Tibial nerve (tissue), 4 donors: ENCODE results near the gene CEP43. TPM values are rescaled to one million over a fixed set of nuclear protein-coding genes. Genes with fewer than 3 reads are reported as not detected.

Experiments
- DNase-seq, 2 donors: peaks; one replicate each; pipeline ENCODE4 v3.0.0-alpha.2; 2019; ENCODE audit warnings: low spot score in 2 of 2
- H3K27ac ChIP-seq, 4 donors: fragments of 200-600 bp; sonication (generic) in 3 of 4; one replicate each; pipeline ENCODE4 v1.5.1; 2017 to 2019; ENCODE audit warnings: mild to moderate bottlenecking in 1 of 4
- H3K27me3 ChIP-seq, 2 donors: fragments of 200-600 bp; sonication (generic) in 1 of 2; one replicate each; pipeline versions ENCODE4 v1.5.1 to v1.6.0; 2017 to 2019
- H3K36me3 ChIP-seq, 3 donors: fragments of 200-600 bp; sonication (generic); one replicate each; pipeline ENCODE4 v1.5.1; 2018 to 2019
- H3K4me1 ChIP-seq, 4 donors: fragments of 200-600 bp; sonication (generic) in 3 of 4; one replicate each; pipeline ENCODE4 v1.5.1; 2017 to 2019
- H3K4me3 ChIP-seq, 4 donors: fragments of 200-600 bp; sonication (generic) in 3 of 4; one replicate each; pipeline ENCODE4 v1.5.1; 2017 to 2019; ENCODE audit warnings: mild to moderate bottlenecking in 1 of 4, moderate library complexity in 1 of 4
- H3K9me3 ChIP-seq, 4 donors: fragments of 200-600 bp; sonication (generic) in 3 of 4; one replicate each; pipeline ENCODE4 v1.5.1; 2017 to 2019
- EP300 ChIP-seq, 2 donors: sonication (generic); formaldehyde crosslinking; IDR thresholded peaks; one replicate each; pipeline ENCODE4 v1.6.1; 2017; ENCODE audit warnings: antibody characterized with exemption in 2 of 2, mild to moderate bottlenecking in 1 of 2
- POLR2A ChIP-seq, 2 donors: fragments of 450-650 bp; IDR thresholded peaks; one replicate each; pipeline ENCODE4 v1.6.1; 2017; ENCODE audit warnings: antibody characterized with exemption in 2 of 2, mild to moderate bottlenecking in 2 of 2, moderate library complexity in 2 of 2
- WGBS, 2 donors: methylation state at CpG; one replicate each; pipeline ENCODE4 v1.1.5; 2018; 5-methylcytosine and 5-hydroxymethylcytosine counted together
- total RNA-seq, 4 donors: library from RNA; depleted of rRNA; stranded (reverse); fragments of >200 nt; gene quantifications; one replicate each; pipeline ENCODE4 v1.1.0, GENCODE V29; 2016
- TF ChIP-seq, protein P1 (sequence below), 5 experiments: fragments of 200-600 bp in 3 of 5; fragments of 450-650 bp in 2 of 5; sonication (generic) in 3 of 5; IDR thresholded peaks; one replicate each; pipeline ENCODE4 v1.5.1; 2016 to 2019; ENCODE audit warnings: antibody characterized with exemption in 5 of 5, mild to moderate bottlenecking in 3 of 5, moderate library complexity in 2 of 5

CEP43 gene
- total RNA-seq, 4 donors from 2014 or later: 14.0 to 23.7 (median 23.2) TPM

DNA sequence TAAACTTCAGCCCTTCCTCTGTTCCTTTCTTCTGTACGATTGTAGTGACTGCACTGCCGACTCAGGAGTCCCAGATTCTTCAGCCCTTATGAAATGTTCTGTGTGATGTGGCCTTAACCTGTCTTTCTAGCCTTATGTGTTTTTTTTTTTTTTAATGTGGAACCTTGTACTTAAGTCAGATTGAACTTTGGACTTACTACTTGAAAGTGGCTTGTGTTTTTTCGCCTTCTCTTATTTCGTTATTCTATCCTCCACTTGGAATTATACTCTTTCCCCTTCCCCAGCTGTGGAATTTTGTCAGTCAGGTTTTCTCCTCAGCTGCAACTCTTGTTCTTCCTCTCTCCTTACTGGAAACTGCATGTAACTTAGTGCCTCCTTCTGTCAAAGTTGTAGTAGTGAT is 8.8 kb downstream of the CEP43 start:
- WGBS, 2 donors: 93 to 96% methylated on average over 4 of the region's 4 CpGs
- no peak for DNase-seq
- Histone ChIP-seq H3K27ac (no peak overlapping the region), H3K27me3 (no peaks in the 10 kb centered on the region), H3K4me3 (no peak overlapping the region), H3K9me3 (no peaks in the 10 kb centered on the region), H3K36me3 (peaks cover 0 to 60% (median 0%) of the 10 kb centered on the region in 3 donors), H3K4me1 (peaks cover 0 to 9% (median 0%) of the 10 kb centered on the region in 4 donors)
- TF ChIP-seq, protein P1, sequence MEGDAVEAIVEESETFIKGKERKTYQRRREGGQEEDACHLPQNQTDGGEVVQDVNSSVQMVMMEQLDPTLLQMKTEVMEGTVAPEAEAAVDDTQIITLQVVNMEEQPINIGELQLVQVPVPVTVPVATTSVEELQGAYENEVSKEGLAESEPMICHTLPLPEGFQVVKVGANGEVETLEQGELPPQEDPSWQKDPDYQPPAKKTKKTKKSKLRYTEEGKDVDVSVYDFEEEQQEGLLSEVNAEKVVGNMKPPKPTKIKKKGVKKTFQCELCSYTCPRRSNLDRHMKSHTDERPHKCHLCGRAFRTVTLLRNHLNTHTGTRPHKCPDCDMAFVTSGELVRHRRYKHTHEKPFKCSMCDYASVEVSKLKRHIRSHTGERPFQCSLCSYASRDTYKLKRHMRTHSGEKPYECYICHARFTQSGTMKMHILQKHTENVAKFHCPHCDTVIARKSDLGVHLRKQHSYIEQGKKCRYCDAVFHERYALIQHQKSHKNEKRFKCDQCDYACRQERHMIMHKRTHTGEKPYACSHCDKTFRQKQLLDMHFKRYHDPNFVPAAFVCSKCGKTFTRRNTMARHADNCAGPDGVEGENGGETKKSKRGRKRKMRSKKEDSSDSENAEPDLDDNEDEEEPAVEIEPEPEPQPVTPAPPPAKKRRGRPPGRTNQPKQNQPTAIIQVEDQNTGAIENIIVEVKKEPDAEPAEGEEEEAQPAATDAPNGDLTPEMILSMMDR (IDR thresholded peaks at IDR 0.05): no peak
- TF ChIP-seq POLR2A (IDR thresholded peaks at IDR 0.05) (no peak), EP300 (IDR thresholded peaks at IDR 0.05) (no peak)

DNA sequence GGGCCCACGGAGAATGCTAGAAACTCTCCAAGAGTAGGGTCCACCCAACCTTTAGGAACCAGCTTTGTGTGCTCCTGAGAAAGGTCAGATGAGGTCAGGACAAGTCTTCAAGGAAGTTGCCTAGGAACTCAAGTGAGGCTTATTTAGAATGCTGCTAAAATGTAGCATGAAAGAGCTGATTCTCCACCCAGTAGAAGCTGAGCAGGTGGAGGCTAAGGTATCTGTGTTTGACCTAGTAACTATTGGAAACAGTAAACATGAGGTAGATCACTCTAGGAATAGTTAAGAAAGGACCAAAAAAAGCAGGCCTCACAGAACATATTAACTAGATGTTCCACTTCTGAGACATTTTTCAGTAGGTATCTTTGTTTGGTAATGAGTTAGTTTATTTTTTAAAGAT is 13.9 kb downstream of the CEP43 start:
- Histone ChIP-seq H3K4me1 (no peaks in the 10 kb centered on the region), H3K4me3 (no peak overlapping the region), H3K27me3 (no peaks in the 10 kb centered on the region), H3K36me3 (peaks cover 0 to 71% (median 0%) of the 10 kb centered on the region in 3 donors), H3K9me3 (no peaks in the 10 kb centered on the region), H3K27ac (no peak overlapping the region)
- 59 to 95% methylated on average over 1 of the region's 1 CpG for WGBS, 2 donors
- DNase-seq: no peak
- TF ChIP-seq, protein P1 (IDR thresholded peaks at IDR 0.05): no peak
- TF ChIP-seq EP300 (IDR thresholded peaks at IDR 0.05): no peak
- no peak for TF ChIP-seq POLR2A (IDR thresholded peaks at IDR 0.05)

DNA sequence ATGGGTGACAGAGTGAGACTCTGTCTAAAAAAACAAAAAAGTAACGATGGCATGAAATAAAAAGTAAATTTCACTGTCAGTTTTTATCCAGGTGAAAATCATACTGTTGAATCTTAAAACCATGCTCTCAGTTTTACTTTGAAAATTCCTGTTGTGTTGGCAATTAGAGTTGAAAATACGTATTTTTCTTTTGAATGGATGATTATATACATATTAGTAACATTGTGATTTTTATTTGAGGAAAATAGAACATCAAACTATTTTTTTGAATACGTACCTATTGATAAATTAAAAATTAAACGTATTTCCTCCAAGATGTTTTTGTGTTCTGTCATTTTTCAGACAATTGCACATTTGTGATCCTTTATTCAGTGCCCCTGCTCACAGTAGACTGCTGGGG is 14.7 kb downstream of the CEP43 start:
- Histone ChIP-seq H3K9me3 (no peaks in the 10 kb centered on the region), H3K4me3 (no peak overlapping the region), H3K4me1 (no peaks in the 10 kb centered on the region), H3K27ac (no peak overlapping the region), H3K36me3 (peaks cover 0 to 68% (median 0%) of the 10 kb centered on the region in 3 donors), H3K27me3 (no peaks in the 10 kb centered on the region)
- 89 to 94% methylated on average over 4 of the region's 4 CpGs for WGBS, 2 donors
- TF ChIP-seq, protein P1 (IDR thresholded peaks at IDR 0.05): no peak
- no peak for TF ChIP-seq EP300 (IDR thresholded peaks at IDR 0.05)
- TF ChIP-seq POLR2A (IDR thresholded peaks at IDR 0.05): no peak
- DNase-seq: no peak

DNA sequence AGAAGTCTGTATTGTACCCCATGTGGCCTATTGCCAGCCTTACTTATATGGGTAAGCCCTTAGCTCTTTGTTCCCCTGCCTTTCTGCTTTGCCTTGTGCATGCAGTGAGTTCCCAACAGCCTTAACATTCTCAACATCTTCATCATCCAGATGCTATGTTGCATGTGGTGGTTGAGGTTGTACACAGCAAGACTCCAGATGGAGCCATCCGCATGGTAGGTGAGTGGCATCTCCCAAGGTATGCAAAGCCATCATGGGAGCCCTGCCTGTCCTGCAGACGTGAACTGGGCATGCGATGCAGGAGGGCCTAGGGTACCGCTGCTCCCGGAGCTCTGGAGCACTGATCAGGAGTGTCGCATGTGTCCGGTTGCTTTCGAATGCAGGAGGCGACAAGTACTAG is 16.1 kb downstream of the CEP43 start:
- Histone ChIP-seq H3K27me3 (no peaks in the 10 kb centered on the region), H3K4me1 (no peaks in the 10 kb centered on the region), H3K36me3 (peaks cover 0 to 66% (median 0%) of the 10 kb centered on the region in 3 donors), H3K27ac (no peak overlapping the region), H3K9me3 (no peaks in the 10 kb centered on the region), H3K4me3 (no peak overlapping the region)
- 95 to 98% methylated on average over 9 of the region's 9 CpGs for WGBS, 2 donors
- DNase-seq: no peak
- TF ChIP-seq POLR2A (IDR thresholded peaks at IDR 0.05) (no peak), EP300 (IDR thresholded peaks at IDR 0.05) (no peak)
- TF ChIP-seq, protein P1 (IDR thresholded peaks at IDR 0.05): no peak

DNA sequence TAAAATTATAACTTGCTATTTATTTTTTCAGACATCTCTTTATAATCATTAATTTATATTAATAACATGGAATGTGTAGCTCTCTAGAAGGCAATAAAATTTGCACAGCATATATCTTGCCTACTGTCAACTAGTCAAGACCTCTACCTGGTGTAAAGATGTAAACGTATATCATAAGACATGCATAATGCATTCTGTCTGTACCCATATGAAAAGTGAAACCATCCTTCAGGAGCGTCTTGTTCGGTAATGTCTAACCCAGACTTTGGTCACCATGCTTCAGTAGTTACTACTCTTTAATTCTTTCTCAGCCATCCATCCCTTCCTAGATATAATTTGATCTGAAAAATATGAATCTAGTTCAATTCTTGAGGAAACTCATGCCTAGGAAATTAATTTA is 21.0 kb downstream of the CEP43 start:
- DNase-seq: no peak
- Histone ChIP-seq H3K27ac (no peak overlapping the region), H3K4me3 (no peak overlapping the region), H3K9me3 (no peaks in the 10 kb centered on the region), H3K27me3 (no peaks in the 10 kb centered on the region), H3K36me3 (peaks cover 0 to 47% (median 0%) of the 10 kb centered on the region in 3 donors), H3K4me1 (no peaks in the 10 kb centered on the region)
- TF ChIP-seq EP300 (IDR thresholded peaks at IDR 0.05) (no peak), POLR2A (IDR thresholded peaks at IDR 0.05) (no peak)
- TF ChIP-seq, protein P1 (IDR thresholded peaks at IDR 0.05): no peak
- 95 to 97% methylated on average over 3 of the region's 3 CpGs for WGBS, 2 donors
